Activated gamma-delta T cell (primary cell): ENCODE data around the gene CNTN1.

Experiments
- DNase-seq: peaks from one replicate; lab custom pipeline; 2025; lab: John Stamatoyannopoulos, UW
- total RNA-seq, 2 donors: gene quantifications; one replicate each; lab custom pipeline; 2026; lab: John Stamatoyannopoulos, UW

The CNTN1 gene
- 0.04 to 0.05 reads per million in 2 donors for total RNA-seq

DNA sequence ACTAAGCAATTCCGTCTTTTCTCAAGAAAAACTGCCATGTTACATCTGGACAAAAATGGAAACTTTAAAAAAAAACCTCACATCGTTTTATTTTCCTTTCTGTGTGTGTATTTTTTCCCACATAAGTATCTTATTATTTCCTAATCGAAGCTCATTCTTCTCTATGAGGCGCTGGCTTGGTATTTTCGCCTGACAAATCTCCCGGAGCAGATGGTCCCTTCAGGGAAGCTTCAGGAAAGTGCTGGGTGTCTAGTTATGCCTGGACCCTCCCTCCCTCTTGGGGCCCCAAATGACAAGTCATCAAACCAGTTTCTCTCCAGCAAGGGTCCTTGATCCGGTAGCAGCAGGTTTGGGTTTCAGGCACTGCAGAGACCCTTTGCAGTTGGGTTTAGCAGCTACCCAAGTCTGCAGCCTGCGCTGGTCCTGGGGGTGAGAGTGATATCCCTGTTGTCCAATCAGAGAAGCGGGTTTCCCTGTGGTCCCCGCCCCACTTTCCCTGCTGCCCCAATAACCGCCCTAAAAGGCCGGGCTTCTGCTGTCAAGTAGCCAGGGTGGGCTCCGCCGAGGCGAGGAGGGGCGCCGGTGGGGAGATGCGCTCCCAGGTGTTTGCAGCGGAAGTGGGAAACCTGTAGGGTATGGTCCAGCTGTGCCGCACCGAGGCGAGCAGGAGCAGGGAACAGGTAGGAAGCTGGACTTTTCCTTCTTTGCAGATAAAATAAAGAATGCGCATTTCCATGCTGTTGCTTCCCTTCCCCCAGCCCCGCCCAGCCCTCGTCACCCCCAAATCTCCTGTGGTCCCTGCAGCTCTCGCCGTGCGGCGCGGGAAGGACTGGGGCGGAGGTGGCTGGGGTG is at the start of gene CNTN1:
Gene CNTN1, plus strand, starts transcription at position 527 of the 852 bp plus-strand sequence.
- DNase-seq = no peak

DNA sequence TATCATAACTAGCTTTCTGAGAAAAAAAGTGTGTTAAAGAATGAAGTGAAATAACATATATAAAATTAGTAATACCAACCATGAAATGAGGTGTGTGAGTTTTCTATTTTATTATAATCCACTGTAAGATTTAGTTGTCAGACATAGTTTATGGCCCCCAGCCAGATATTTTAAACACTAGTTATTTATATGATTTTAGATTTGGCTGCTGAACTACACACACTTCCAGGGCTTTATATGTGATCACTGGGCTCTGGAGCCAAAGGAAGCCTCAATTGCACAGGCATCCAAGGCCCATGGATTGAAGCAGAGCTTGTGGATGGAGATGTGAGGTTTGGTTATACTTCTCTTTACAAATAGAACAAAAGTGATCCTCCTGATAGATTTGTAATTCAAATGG is 48.7 kb upstream of the CNTN1 start:
- DNase-seq = no peak

DNA sequence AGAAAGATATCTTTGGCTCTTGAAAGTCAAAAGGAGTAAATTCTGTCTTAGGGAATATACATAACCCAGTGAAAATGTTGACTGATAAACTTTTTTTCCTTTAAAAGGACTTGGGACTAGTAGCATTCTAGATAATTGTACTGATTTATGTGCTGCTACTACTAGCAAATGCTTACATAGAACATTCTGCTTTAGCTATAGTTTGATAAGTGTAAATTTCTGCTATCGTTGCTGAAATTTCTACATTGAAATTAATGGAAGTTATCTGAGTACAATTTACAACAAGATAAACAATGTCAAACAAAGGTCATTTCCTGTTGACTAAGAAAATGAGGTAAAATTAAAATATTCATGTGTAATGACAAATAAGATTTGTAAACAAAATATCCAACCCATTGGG is 48.3 kb upstream of the CNTN1 start:
- DNase-seq = no peak

DNA sequence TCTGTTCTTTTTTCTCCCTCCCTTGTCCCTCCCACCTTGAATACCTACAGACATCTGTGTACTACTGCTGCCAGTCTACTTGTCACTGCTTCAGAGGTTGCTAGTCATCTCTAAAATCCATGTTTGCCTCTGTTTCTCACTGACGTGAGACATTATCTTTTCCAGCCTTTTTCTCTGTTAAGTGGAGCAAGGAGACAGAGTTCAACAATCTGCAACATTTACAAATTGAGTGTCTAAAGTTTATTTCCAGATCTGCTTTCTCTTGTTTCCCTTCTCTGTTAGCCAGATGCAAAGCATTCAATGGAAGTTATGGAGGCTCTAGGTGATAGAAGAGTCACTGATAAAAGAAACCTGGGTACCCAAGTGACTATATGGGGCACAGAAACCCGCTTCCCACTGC is 47.5 kb upstream of the CNTN1 start:
- no peak for DNase-seq

DNA sequence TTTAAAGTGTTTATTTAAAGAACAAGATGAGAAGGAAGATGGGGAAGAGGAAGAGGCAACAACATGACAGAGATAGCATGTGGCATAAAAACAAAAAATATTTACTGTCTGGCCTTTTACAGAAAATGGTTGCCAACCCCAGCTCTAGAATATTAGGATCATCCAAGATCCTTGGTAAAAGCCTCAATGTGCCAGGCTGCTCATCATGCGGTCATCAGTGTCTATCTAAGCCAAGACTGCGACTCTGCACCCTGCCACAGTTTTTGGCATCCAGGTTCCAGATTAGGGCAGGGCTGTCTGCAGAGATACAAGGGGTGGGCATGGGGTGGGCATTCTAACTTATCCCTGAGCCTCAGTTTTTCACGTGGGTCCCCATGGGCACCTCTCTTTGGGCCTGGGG is 46.9 kb upstream of the CNTN1 start:
- no peak for DNase-seq

DNA sequence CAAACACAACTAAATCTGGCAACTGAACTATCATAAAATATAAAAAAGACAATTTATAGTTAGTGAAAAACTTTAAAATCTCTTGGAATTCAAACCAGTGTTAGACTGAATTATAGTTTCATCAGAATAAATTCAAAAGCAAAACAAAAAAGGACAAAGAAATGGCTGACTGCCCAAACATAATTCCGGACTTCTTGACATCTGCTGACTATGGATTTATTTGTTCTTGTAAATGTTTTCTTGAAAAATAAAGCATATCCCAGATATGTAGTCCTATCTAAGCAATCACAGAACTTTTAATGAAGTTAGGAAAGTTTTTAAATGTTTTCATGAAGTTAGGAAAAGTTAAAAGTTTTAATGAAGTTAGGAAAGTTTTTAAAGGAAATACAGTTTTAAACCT is 45.8 kb upstream of the CNTN1 start:
- DNase-seq = no peak

DNA sequence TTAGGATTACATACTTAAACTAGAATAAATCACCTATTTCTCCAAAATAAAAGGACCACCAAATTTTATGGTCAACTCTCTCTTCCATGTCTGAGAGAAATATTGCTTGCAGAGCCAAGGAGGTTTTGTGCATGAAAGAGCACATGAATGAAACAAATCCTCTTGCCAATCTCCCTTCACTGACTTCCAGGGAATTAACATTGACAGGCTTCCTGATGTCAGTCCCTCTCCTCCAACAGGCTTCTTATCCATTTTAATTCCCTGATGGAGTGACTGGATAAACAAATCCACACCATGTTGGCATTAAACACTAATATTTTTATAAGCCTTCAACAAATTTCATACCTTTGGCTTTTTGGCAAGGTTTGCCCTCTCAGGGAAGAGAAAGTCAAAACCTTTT is 45.3 kb upstream of the CNTN1 start:
- DNase-seq = no peak

DNA sequence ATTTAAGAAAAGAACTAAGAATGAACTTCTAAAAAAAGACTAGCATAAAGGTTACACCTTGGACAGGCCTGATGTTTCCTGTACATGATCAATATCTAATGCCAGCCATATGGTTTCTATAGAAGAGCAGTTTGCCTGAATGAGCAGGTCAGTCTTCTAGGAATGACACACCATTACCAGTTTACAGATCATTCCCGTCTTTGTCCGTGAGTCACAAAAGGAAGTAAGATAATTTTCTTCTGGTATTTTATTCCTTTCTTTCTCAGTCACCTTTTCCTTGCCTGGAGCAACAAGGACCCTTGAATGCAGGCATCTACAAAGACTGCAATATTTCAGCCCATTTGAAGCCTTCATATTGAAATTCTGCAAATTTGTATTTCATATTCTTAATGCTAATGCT is 44.6 kb upstream of the CNTN1 start:
- DNase-seq = no peak

DNA sequence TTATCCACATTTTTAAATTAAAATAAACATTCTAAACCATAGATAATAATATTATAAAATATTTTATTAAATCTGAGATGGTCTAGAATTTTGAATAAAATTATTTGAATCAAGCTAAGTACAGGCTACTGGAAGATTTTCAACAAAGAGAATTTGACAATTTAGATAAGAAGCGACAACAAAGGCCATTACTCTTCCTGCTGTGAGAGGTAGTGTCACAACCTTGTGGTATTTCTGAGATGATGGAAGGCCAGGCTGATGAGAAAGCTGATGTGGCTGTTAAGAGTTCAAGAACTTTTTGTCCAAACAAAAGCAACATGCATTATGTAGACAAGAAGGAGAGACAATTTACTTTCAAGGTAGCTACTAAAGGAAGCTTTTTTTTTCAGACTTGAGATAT is 43.7 kb upstream of the CNTN1 start:
- no peak for DNase-seq

DNA sequence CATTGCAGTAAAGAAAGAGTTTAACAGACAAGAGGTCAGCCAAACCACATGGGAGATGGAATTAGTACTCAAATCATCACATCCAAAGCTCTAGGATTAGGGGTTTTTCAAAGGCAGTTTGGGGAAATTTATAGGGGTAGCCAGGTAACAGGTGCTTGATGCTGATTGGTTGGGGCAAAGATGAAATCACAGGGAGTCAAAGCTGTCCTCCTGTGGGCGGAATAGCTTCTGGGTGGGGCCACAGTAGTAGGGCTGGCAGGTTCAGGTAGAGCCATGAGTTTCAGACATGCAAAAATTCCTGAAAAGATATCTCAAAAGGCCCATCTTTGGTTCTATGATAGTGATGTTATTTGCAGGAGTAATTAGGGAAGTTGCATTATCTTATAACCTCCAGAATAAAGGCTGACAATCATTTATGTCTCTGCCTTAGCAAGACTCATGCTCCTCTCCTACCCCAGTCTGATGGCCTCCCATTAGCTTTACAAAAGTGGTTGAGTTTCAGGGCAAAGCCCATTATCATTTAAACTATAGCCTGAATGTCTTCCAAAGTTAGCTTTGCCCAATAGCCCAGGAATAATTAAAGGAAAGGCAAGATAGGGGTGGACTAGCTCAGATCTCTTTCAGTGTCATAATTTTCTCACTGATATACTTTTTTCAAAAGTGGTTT is 42.1 kb upstream of the CNTN1 start:
- no peak for DNase-seq

DNA sequence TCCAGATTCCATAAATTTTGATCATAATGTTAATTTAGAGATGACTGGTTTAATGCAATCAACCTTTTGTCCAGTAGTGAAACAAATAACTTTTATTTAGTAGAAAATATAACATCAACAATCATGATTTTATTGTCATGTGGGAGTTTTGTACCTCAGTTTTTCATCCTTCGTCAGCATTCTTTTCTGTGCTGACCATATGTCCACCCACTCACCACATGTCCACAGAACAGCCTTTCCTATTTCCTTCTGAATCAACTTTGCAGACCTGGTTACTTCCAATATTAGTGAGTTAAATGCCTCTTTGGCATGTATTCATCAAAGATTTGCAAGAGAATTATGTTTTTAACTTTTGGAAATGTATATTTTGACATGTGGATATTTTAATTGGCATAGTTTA is 36.8 kb upstream of the CNTN1 start:
- DNase-seq = no peak

DNA sequence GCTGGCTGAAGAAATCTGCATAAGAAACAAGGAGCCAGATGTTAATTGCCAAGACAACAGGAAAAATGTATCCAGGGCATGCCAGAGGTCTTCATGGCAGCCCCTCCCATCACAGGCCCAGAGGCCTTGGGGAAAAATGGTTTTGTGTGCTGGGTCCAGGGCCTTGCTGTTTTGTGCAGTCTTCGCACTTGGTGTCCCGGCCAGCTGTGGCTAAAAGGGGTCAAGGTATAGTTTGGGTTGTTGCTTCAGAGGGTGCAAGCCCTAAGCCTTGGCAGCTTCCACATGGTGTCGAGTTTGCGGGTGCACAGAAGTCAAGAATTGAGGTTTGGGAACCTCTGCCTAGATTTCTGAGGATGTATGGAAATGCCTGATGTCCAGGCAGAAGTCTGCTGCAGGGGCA is 29.9 kb upstream of the CNTN1 start:
- DNase-seq = no peak

DNA sequence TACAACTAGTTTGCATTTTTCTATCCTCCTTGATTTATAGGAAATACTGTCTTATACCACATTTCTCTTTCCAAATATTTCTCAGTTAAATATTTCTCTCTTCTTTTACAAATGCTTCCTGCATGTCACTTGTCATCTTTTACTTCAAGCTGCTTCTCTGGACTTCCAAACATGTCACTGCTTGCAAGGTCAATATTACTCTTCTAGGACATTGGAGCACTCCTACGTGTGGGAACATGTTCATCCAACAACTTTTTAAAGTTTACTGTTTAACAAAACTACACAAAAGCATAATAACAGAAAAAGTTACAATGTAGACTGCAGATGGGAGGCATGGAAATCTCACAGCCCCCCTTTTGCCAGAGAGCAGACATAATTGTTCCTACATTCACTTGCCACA is 28.5 kb upstream of the CNTN1 start:
- DNase-seq = no peak

DNA sequence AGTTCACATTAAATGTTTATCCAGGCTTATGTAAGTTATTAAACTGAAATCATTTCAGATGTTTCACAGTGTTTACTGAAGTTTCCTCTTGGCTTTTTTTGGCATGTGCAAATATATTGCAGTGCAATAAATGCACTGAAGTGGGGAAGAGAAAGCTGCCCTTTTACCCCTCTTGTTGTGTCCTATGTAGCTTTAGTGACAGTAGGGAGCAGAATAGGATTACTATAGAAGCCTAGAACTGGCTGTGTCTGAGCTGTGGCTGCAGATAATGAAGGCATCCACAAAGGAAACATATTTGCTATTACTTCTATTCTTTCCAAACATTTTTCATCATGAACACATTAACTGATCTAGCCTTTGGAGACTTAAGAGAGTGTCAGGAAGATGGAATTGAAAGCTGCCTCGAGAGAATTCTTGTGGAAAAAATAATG is 24.1 kb upstream of the CNTN1 start:
- DNase-seq = no peak

DNA sequence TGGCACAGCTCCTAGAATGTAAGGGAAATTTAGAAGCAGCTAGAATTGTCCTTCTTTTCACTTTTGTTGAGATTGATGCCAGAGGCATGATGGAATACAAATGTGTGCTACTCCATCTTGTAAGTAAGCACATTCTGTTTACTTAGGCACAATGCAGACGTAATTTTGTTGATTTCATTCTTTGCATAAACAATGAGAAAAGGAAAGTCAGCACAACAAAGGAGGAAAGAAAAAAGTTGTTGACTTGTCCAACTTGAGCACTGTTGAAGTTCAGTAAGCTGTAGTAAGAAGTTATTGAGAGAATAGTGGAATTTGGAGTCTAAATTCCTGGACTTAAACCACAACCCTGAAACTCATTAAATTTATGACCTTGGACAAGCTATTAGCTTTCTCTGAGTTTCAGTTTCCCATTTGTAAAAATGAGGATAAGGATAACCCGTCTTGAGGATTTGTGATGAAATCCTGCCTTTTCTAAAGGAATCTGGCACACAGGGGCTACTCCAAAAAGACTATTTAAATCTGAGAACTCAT is 19.4 kb upstream of the CNTN1 start:
- no peak for DNase-seq

DNA sequence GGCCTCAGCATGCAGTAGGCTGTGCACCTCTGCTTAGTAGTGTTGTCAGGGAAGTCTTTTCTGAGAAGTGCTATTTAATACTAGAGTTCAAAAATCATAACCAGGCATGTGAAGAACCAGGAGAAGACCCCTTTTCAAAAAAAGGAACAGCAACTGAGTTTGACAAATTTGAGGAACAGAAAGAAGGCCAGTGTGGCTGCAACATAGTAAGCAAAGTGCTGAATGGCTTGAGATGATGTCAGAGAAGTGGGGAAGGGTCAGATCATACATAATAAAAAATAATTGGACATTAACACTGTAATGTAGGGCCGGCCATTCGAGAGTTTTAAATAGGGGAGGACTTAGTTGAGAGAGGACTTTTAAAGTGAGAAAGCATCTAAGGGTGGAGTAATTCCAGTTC is 11.1 kb upstream of the CNTN1 start:
- no peak for DNase-seq

DNA sequence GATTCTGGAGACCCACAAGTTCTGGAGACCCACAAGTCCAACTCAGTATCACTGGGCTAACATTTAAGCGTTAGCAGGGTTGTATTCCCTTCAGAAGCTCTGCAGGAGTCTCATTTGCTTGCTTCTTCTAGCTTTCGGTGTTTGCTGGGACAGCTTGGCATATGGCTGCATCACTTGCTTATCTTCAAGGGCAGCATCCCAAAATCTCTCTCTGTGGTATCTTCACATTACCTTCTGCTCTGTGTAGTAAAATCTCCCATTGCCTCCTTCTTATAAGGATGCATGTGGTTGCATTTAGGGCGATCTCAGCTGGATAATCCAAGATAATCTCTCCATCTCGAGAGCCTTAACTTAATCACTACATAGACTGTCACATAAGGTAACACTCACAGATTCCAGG is 7.3 kb upstream of the CNTN1 start:
- DNase-seq = no peak

DNA sequence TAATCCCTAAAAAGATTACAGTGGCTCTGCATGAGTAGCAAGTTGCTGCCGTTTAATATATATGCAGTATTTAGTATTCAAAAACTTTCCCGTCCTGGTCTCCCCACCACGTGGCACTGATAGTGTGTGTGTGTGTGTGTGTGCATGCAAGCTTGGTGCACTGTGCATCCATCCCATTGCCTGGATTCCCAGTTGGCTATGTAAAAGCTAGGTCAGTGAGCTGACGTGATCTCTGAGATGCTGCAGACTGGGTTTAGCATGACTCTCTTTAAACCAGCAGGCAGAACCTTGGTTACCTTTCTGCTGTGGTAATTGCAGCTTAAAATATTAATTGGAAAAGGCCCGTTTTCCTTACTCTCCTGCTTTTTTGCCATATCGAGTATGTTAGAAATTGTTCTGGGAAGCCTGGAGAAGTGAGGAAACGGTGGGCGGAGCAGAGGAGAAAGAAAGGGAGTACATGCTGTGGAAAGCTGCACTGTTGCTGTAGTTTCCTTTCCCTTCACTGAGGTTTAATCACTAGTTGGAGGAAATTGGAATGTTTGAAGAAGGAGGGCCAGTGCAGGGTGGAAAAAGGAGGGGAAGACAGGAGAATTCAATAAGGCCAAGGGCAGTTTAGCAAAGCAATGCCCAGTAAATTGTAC is 4.0 kb upstream of the CNTN1 start:
- DNase-seq = no peak

DNA sequence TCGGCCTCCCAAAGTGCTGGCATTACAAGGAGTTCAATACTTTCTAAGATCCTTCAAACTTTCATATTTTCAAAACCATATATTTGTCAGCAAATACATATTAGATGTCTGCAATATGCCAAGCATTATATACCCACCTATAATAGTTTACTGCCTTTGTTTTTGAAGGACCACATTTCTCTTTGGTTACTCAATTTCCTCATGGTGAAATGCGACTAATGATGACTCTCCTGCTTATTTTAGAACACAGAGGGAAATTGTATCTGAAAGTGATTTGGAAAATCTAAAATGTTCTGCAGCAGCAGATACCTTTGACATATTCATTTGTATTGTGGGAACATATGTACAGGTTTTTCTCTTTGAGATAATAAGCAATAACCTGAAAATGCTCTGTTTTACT is 2.7 kb upstream of the CNTN1 start:
- DNase-seq = no peak

DNA sequence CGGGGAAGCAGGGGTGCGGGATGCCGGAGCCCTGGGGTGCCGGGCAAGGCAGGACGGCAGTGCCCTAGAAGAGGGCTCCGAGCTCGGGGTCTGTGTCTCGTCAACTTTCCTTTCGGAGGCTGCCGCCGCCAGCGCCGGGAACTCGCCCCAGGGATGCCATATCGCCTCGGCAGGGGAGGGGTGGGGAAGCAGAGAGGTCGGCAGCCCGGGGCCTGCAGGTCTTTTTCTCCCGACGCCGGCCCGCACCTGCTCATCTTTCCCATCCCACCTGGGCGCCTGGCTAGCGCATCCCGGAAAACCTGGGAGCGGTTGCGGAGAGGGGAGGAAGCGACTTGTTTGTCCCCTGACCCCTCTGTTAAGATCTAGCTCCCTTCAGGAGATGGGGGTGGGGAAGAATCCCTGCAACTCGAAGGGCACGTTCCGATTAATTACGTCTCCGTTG is 547 bp downstream of the CNTN1 start:
- DNase-seq = no peak

DNA sequence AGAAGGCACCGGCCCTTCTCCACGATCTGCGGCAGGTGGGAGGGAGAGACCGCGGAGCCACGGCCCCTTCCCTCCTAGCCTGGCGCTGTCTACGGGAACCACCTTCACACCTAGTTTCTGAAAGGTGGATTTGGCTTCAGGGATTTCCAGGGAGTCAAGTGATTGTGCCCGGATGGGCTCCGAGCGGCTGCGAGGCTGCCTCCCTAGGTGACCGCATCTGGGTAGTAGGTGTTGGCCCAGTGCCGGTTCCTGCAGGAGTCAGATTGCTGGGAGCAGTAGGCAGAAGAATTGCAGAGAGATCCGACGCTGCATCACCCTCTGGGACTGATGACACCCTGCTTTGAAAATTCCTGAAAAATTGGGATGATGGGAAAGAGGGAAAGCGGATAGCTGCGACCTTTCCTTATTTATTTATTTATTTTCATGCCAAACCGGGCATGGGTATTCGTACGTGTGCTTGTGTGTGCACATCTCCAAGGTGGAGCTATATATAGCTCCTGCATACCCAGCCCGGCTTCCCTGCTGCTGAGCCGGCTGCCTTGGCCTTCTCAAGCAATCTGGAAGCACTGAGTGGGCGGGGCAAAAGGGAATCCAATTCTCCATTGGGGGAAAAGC is 1.1 kb downstream of the CNTN1 start:
- no peak for DNase-seq

DNA sequence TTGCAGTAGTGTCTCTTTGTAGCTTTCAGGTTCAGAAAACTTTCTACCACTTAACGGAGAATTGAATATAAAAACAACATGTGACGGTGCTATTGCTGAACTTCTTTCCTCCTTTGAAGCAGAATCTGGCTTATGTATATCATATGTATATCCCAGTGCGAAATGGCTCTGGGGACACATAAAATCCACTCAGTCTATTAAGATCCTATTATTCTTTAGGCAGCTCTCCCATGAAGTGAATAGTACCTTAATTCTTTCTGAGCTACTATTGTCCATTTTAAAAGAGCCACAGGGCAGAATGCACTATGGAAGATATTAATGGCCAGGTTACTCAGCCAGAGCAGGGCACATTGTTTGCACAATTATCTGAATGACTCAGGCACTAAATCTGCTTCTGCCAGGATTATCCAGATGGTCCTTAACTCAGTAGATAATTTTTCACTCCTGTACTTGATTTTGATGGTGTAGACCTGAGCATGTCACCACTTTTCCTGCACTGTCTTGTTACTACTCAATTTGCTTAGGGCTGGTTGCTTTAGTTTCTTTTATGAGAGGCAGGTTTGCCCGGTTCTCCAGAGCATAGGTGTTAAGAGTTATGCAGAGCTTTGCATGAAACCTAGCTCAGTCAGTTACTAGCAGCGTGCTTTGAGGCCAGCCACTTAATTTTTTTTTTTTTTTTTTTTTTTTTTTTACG is 5.5 kb downstream of the CNTN1 start:
- DNase-seq = no peak
